WI38 (cell line): ENCODE data around the gene HAP1.
"Not testable (repeated sequence)": the region's sequence is repeated elsewhere in the genome, so short reads cannot be mapped to it uniquely, and the experiment has no call there.

Source experiments
- H3K4me3 ChIP-seq: 2 replicates; pipeline ENCODE4 v1.5.1; 2011; ENCODE audit warnings: low read depth, mild to moderate bottlenecking, control low read depth, low read length
- TF ChIP-seq, protein P1 (sequence below): IDR thresholded peaks from 2 replicates; pipeline ENCODE4 v1.5.1; 2012; ENCODE audit warnings: low read depth, mild to moderate bottlenecking, control low read depth, low read length

HAP1 gene

DNA sequence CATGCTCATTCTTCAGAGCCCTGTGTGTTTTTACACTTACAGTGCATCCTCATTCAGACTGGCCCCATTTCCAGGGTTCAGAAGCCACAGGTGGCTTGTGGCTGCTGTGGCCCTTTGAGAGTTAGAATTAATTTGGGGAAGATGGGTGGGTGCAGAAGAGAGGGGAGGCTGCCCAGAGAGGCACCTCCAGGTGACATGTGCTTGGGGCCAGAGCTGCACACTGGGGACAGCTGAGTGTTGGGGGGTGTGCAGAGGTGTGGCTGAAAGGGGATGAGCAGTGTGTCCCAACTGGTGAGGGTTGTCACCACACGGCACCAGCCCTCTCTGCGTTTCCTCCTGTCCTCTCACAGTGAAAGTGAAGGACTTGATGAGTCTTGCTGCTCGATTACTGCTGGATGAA is 52.7 kb downstream of the HAP1 start:
- TF ChIP-seq, protein P1, sequence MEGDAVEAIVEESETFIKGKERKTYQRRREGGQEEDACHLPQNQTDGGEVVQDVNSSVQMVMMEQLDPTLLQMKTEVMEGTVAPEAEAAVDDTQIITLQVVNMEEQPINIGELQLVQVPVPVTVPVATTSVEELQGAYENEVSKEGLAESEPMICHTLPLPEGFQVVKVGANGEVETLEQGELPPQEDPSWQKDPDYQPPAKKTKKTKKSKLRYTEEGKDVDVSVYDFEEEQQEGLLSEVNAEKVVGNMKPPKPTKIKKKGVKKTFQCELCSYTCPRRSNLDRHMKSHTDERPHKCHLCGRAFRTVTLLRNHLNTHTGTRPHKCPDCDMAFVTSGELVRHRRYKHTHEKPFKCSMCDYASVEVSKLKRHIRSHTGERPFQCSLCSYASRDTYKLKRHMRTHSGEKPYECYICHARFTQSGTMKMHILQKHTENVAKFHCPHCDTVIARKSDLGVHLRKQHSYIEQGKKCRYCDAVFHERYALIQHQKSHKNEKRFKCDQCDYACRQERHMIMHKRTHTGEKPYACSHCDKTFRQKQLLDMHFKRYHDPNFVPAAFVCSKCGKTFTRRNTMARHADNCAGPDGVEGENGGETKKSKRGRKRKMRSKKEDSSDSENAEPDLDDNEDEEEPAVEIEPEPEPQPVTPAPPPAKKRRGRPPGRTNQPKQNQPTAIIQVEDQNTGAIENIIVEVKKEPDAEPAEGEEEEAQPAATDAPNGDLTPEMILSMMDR: no peak
- H3K4me3 ChIP-seq: no peak overlapping the region

DNA sequence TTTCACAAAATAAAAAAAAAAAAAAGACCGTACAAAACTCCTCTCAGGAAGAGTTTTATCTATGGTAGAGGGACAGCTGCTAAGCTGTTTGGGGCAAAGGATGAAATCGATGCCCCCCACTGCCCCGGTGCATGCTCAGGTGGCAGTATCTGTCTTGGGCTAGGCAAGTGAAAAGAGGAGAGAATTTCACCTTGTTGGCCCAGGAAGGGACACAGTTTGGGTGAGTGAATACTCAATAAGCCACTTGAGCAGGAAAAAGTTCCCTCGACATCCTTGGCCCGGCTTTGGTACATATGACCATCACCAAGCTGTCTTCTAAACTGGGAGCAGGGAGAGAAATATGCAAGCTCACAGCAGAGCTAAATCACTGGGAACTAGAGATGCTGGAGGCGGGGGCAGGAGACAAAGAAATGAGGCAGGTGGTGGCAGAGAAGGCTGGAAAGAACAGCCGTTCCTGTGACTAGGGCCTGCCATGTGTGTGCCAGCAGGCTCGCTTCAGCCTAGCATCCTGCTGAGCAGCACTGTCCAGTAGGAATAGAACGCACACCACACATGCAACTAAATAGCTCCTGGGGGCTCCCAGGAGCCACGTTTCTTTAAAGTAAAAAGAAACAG is 53.9 kb downstream of the HAP1 start:
- TF ChIP-seq, protein P1: no peak
- H3K4me3 ChIP-seq: no peak overlapping the region

DNA sequence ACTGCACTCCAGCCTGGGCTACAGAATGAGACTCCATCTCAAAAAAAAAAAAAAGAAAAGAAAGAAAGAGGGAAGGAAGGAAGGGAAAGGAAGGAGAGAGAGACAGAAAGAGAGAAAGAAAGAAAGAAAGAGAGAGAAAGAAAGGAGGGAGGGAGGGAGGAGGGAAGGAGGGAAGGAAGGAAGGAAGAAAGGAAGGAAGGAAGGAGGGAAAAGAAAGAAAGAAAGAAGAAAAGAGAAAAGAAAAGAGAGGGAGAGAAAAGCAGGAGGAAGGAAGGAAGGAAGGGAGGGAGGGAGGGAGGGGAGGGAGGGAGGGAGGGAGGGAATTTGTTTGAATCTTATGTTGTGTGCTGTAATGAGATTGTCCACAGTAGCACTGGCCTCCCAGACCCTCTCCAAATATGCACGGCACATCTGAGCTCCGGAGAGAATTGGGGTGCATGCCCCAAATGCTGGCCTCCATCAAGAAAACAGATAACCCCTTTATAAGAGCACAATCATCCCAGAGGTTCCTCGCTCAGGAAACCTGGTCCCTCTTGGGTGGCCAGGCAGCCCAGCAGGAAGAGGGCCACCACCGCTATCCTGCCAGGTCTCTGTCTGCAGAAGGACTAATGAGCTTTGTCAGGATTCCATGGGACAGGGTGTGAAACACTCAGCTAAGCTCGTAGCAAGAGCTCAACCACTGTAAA is 54.6 kb downstream of the HAP1 start:
- no peak overlapping the region for H3K4me3 ChIP-seq
- TF ChIP-seq, protein P1: no peak

DNA sequence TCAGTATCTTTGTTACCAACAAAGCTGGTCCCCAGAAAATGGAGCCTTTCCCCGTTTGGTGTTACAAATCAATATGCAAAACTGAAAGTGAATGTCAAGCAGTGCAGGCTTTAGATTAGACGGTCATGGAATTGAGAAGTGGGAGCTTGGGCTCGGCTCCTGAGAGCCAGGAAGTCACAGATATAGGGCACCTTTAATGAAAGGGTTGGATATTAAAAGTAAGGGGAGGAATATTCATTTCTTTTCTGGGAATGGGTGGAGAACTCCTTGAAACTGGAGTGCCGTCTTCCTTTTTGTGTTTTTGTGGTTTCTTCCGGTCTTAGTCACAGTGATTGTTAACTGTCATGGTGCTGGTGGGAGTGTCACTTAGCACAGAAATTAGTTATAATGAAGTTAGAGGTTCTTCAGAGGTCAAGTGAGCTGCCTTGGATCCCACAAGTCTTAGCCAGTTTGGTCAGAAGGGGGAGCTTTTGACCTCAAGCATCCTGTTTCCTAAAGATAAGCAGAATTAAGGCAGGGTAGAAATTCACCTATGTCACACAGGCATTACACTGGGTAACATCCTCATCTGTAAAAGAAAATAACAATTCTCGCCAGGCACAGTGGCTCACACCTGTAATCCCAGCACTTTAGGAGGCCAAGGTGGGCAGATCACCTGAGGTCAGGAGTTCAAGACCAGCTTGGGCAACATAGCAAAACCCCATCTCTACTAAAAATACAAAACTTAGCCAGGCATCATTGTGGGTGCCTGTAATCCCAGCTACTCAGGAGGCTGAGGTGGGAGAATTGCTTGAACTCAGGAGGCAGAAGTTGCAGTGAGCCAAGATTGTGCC is 55.3 kb downstream of the HAP1 start:
- no peak overlapping the region; the same call in 1 of the 2 replicates for H3K4me3 ChIP-seq
- TF ChIP-seq, protein P1: no peak

DNA sequence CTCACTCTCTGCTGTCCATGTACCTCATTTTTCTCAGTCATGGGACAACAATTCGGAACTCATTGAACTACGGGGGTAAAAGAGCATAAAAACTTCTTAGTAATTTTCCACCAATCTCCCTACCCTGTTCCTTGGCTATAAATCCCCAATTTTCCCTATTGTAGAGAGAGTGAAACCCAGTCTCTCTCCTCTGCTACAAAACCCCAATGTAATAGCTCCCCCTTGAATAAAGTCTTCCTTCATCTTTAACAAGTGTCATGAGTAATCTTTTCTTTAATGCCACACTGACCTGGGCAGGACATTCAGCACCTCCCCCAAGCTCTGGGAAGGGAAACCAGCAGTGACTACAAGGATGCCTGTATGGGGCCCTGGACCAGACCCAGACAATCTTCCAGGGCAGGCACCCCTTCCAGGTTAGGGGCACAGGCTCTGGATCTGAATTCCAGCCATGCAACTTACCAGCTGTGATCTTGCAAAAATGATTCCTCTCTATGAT is 56.0 kb downstream of the HAP1 start:
- TF ChIP-seq, protein P1: no peak
- no peak overlapping the region; the same call in 1 of the 2 replicates for H3K4me3 ChIP-seq

DNA sequence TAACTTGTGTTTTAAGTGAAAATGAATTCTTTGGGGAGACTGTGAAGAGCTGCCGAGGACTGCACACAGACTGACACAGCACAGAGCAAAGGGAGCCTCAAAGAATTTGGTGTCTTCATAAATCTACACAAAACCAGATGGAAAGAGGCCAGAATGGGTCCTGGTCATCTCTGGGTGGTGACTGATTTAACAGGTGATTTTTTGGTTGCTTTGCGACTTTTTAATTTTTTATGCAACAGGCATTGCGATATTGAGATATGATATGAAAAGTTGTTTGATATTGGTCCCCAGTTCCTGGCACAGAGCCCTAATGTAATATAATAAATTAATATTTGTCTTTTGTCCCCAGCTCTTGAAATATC is 58.4 kb downstream of the HAP1 start:
- TF ChIP-seq, protein P1: no peak
- H3K4me3 ChIP-seq: no peak overlapping the region

DNA sequence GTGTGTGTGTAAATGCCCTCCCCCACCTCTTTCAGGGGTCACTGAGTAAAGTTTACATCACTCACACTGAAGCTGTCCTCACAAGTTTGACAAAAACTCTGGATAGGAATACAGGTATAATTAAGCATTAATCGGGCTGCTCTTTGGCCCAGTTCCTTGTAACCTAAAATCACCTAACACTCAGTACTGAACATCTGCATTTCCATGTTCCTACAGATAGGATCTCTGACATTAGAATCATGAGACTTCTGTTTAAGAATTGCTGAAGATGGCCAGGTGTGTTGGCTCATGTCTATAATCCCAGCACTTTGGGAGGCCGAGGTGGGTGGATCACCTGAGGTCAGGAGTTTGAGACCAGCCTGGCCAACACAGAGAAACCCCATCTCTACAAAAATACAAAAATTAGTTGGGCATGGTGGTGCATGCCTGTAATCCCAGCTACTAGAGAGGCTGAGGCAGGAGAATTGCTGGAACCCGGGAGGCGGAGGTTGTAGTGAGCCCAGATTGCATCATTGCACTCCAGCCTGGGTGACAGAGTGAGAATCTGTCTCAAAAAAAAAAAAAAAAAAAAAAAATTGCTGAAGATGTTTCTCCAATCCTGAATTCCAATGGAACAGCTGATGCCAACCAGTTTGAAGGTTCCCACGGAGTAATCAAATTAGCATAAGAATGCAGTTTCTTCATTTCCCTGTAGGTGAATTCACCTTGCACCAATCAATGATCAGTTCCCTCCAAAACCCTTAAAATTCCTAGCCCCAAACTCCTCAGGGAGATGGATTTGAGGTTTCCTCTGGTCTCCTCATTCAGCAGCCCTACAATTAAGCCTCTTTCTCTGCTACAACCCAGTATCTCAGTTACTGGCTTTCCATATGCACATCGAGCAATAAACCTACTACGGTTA is 59.0 kb downstream of the HAP1 start:
- not testable (repeated sequence) for H3K4me3 ChIP-seq
